Measurements from ENCODE around the gene SEMA3A.

GRCh38 chr7:84107259-84107658 lies 87.3 kb downstream of the SEMA3A start:
- TF ChIP-seq ZBTB8A (CRISPR knock-in tag; IDR thresholded peaks at IDR 0.05; ENCODE audit: borderline replicate concordance, low read depth) (no peak), TCF12 (IDR thresholded peaks at IDR 0.05) (no peak), TCF12 (CRISPR knock-in tag; IDR thresholded peaks at IDR 0.05) (no peak), ZNF574 (CRISPR knock-in tag; IDR thresholded peaks at IDR 0.05) (no peak), CTCF (CRISPR knock-in tag; IDR thresholded peaks at IDR 0.05) (no peak), ZNF775 (CRISPR knock-in tag; IDR thresholded peaks at IDR 0.05; ENCODE audit: borderline replicate concordance) (no peak)
